Measurements from ENCODE around the gene TNPO1.

TNPO1 gene

GRCh38 chr5:72818866-72819534, 2.5 kb downstream of the TNPO1 start:
- peak; percentile 60 for DNase-seq

GRCh38 chr5:72821776-72822175, 5.3 kb downstream of the TNPO1 start:
- no peak for DNase-seq

GRCh38 chr5:72822944-72823343, 6.5 kb downstream of the TNPO1 start:
- no peak for DNase-seq

DNA sequence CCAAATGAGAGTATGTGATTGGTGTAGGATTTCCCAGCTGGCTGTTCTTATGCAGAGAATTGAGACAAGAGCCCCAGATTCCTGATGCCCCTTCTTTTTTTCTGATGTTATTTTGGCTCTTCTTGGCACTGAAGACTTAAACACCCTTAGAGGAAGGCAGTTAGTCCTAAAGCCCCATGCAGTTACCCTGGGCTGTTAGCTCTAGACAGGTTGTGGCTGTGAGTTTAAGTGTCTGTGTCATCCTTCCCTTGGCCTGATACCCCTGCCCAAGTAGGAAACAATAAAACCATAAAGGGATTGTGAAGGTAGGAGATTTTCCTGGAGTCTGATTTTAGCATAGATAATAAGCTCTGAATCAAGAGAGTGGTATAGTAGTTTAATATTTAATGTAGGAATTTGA, 13.2 kb downstream of the TNPO1 start:
- DNase-seq, result no peak

DNA sequence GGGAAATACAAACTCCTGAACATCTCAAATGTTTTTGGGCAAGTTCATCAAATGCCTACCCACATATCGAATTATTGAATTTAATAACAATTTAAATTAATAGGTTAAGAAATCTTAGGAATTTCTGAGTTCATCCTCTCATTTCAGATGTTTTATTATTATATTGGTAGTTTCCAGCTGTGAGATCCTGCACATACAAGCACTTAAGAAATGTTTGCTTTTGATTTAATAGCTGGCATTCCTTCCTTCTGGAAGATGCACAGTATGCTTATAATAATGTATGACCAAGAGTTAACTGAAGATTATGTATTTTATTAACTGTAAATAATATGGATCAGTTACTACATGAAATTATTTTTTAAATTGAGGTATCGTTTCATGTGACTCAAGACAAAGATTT, 13.9 kb downstream of the TNPO1 start:
- DNase-seq, result no peak

DNA sequence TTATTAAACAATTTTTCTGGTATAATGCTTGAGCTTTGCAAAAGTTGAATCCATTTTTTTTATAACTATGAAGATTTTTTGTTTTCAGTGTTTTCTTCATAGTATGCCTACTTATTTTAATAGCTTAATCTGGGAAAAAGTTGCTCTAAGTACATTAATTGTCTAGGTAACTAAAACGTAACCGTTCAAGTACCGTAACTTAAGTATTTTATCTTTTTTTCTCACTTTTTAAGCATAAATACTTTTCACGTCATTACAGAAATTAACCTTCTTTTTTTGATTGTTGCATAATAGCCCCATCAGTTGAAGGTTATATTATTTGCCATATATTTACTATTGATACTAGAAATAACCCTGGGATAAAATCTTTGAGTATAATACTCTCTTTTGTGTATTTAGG, 15.2 kb downstream of the TNPO1 start:
- no peak for DNase-seq

- DNase-seq, result no peak
Measured at GRCh38 chr5:72834924-72835323, 18.5 kb downstream of the TNPO1 start.

DNA sequence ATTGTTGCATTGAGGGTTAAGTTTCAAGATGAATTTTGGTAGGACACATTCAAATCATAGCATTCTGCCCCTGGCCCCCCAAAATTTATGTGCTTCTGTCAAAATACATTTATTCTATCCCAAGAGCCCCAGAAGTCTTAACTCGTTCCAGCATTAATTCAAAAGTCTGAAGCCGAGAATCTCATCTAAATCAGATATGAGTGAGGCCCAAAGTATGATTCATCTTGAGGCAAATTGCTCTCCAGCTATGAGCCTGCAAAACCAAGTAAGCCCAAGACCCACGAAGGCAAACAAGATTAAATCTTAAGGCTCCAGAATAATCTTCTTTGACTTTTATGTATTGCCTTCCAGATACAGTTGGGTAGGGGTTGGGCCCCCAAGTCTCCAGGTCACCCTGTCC, 19.2 kb downstream of the TNPO1 start:
- no peak for DNase-seq

DNA sequence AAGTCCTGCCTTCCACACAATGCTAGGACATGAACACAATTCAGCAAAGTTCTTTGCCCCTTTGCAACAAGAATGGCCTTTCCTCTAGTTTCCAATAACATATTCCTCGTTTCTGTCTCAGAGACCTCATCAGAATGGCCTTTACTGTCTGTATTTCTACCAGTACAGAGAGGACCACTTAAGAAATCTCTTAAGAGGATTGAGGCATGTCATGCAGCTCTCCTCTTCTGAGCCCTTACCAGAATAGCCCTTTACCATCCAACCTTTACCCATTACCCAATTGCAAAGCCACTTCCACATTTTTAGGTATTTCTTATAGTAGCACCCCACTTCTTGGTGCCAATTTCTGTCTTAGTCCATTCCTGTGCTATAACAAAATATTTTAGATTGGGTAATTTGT, 20.3 kb downstream of the TNPO1 start:
- DNase-seq, result no peak

DNA sequence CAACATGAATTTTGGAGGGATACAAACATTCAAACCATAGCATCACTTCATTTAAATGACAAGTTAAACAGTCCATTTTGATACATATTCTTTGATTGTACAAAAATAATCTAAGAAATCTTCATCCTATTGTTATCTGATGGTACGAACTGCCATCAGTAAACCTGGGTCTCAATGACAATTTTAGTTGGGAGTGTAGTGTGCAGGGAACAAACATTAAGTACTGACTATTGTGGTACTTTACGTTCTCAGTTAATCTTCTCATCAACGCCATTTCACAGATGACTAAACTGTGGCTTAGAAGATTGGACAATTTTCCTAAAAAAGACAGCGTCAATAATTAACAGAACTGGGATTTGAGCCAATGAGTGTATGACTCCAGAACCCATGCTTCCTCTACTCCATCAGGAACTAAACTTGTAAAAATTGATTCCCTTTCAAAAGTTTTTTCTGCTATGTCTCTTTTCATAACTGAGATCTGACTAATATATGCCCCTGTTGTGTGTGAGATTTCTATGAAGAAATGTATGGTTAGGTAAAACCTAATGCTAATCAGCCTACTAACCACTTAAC, 21.1 kb downstream of the TNPO1 start:
- no peak for DNase-seq

GRCh38 chr5:72840041-72840440, 23.6 kb downstream of the TNPO1 start:
- DNase-seq, result no peak

DNA sequence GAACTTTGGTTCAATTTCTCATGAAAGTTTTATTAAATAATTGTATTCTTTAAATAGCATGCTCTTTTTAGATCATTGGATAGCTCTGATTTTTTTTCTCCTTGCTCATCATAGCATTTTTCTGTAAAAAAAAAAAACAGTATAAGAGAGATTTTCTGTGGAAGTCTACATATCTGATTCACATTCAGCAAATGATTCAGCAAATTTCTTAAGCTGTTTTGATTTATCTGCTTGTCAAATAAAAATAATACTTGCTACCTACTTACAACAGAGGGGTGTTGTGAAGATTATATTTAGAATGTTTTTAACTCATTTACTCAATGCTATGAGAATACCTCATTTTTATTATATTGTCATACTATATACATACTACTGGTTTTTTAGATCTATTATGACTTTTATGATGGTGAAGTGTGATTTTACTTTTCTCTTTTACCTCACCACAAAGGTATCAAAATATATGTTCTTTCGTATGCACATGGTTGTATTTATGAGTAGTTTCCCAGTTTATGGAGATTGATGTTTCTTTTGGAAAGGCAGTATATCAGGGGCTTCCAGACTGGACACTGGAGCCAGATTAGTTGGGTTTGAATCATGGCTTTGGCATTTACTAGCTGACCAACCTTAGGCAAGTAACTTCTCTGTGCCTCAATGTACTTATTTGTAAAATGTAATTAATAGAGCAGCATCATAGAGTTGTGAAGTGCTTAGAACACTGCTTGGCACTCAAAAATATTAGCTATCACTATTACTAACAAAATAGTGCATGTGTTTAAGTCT, 25.5 kb downstream of the TNPO1 start:
- no peak for DNase-seq

DNA sequence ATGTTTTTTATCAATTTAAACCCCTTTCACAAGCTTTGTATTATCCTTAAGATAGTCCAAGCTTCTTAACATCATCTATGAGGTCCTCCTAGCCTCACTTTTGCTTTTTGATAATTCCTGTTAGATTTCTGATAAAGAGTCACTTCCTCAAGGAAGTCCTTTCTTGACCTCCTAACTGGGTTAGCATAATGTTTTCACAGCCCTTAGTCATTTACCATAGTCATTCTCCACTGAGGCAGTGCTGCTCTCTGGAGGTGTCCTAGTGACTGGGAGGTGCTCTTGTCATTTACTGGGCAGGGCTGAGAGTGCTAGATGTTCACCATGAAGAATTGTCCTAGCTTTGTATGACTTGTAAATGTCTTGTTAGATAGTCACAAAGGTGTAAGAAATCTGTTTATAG, 26.4 kb downstream of the TNPO1 start:
- no peak for DNase-seq

- DNase-seq, result no peak
Measured at GRCh38 chr5:72844218-72844603, 27.8 kb downstream of the TNPO1 start.

DNA sequence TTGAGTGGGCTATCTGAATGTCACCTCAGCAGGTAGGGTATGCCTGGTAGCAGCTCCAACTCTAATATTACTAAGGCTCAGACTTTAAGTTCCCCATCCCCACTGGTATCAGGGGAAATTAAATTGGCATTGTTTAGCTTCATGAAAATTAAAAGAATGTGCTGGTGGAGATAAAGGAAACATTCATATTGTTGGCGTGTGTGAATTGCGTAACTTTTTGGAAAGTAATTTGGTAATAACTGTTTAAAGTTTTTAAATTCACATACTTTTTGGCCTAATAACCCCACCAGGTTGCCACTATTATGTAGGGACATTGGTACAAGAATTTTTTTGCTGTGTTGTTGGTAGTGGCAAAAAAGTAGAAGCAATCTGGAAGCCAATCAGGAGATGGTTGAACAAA, 29.4 kb downstream of the TNPO1 start:
- no peak for DNase-seq

DNA sequence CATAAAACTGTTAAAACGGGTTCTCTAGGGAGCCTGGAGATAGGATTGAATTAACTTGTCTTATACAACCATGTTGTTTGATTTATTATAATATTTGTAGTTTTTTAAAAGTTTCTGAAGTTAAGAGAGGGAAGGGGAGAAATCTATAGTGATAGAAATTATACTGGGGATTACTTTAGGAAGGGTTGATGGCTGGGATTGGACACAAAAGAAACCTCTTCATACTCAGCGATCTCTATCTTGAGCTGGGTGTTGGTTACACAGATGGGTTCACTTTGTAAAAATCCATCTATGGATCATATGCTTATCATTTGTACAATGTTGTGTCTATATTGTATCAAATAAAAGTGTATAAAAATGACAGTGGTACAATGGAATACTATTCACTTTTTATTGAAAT, 30.0 kb downstream of the TNPO1 start:
- DNase-seq, result no peak

DNA sequence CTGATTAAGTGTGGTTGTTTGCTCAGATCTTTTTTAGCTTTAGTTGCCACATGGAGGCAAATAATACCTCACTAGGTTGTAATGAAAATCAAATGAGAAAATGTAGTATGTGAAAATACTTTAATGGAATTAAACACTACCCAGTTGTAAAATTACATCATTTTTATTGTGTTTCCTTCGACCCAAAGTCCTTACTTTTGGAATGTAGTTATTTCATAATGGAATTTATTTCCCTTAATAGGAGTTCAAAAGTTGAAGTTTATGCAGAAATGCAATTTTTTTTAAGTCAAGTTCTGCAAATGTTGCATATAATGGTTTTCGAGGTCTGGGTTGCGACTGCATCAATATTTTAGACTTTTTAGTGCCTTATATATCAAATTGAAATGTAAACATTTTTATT, 31.0 kb downstream of the TNPO1 start:
- no peak for DNase-seq

- DNase-seq, result peak; percentile 75
Measured at GRCh38 chr5:72847989-72848473, 31.6 kb downstream of the TNPO1 start.

- peak; percentile 38 for DNase-seq
Measured at GRCh38 chr5:72848474-72849428, 32.3 kb downstream of the TNPO1 start.

DNA sequence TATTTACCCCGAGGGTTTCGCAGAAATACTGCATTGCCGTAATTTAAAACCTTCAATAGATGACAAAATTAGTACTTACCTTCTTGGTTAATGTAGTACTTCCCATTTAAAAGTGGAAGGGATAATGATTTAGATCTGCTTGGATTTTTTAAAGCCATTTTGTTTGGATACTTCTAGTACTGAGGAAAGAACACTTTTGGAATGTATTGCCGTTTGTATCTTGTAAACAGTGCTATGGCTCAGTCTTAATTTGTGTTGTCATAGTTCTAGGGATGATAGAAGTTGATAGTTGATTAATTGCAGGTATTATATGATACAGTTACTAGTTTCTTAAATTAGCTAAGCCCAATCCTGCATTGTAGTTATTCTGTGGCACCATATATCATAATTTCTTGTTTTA, 33.1 kb downstream of the TNPO1 start:
- no peak for DNase-seq

GRCh38 chr5:72850113-72850512, 33.7 kb downstream of the TNPO1 start:
- DNase-seq, result no peak

GRCh38 chr5:72852356-72852755, 35.9 kb downstream of the TNPO1 start:
- no peak for DNase-seq

DNA sequence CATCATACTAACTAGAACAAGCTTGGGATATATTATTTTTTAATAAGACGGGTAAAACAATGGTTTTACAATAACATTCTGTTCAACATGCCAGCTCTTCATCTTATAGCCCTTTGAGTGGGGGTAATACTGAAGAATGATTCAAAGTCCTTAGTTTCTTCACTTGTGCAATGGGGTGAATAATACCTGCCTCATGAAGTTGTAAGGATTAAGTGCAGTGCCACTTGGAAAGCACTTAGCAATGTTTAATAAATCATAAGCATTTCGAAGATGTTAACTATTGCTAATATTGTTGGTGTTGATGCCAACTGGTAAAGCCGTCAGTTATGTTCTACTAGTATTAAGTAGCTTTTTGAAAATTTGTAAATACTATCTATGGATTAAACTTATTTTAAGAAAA, 38.0 kb downstream of the TNPO1 start:
- DNase-seq, result no peak

Data from CD4-positive, alpha-beta T cell treated with Interferon gamma for 1 hour (primary cell).